GM18861 (cell line): ENCODE results near the gene PLEKHA5.
"Not testable (repeated sequence)": the region's sequence is repeated elsewhere in the genome, so short reads cannot be mapped to it uniquely, and the experiment has no call there.

ENCODE experiments used
- ATAC-seq: cut with Tn5 transposase; IDR thresholded peaks from one replicate; pipeline ENCODE4 v1.9.1; 2021; ENCODE audit not compliant: unreplicated experiment

Gene PLEKHA5

GRCh38 chr12:19129486-19130223, at the start of gene PLEKHA5:
Gene PLEKHA5, plus strand, starts transcription at chr12:19129733. Its CDS starts 67 bp downstream, at chr12:19129800.
- no peak for ATAC-seq

GRCh38 chr12:19080918-19081317, 48.6 kb upstream of the PLEKHA5 start:
- ATAC-seq = no peak

GRCh38 chr12:19082365-19082911, 47.1 kb upstream of the PLEKHA5 start:
- no peak for ATAC-seq

GRCh38 chr12:19084547-19084946, 45.0 kb upstream of the PLEKHA5 start:
- no peak for ATAC-seq

GRCh38 chr12:19085090-19085489, 44.4 kb upstream of the PLEKHA5 start:
- ATAC-seq = no peak

- no peak for ATAC-seq
These were observed 40.9 kb upstream of the PLEKHA5 start for GRCh38 chr12:19088606-19089005.

- not testable (repeated sequence) for ATAC-seq
These were observed 37.1 kb upstream of the PLEKHA5 start for GRCh38 chr12:19092482-19092881.

GRCh38 chr12:19093218-19093617, 36.3 kb upstream of the PLEKHA5 start:
- ATAC-seq = no peak

- no peak for ATAC-seq
These were observed 34.2 kb upstream of the PLEKHA5 start for GRCh38 chr12:19095331-19095730.

GRCh38 chr12:19095756-19096480, 33.6 kb upstream of the PLEKHA5 start:
- no peak for ATAC-seq

- ATAC-seq = no peak
These were observed 24.1 kb upstream of the PLEKHA5 start for GRCh38 chr12:19105463-19105862.

GRCh38 chr12:19107750-19108149, 21.8 kb upstream of the PLEKHA5 start:
- no peak for ATAC-seq

GRCh38 chr12:19110221-19110940, 19.2 kb upstream of the PLEKHA5 start:
- ATAC-seq = no peak

- no peak for ATAC-seq
These were observed 16.1 kb upstream of the PLEKHA5 start for GRCh38 chr12:19113464-19113863.

- ATAC-seq = no peak
These were observed 14.2 kb upstream of the PLEKHA5 start for GRCh38 chr12:19115285-19115684.

- ATAC-seq = no peak
These were observed 10.1 kb upstream of the PLEKHA5 start for GRCh38 chr12:19119440-19119839.

GRCh38 chr12:19120795-19121194, 8.7 kb upstream of the PLEKHA5 start:
- no peak for ATAC-seq

GRCh38 chr12:19121449-19122018, 8.0 kb upstream of the PLEKHA5 start:
- no peak for ATAC-seq

GRCh38 chr12:19125325-19125724, 4.2 kb upstream of the PLEKHA5 start:
- no peak for ATAC-seq

GRCh38 chr12:19127270-19127669, 2.3 kb upstream of the PLEKHA5 start:
- ATAC-seq = no peak

GRCh38 chr12:19128485-19128884, 1.0 kb upstream of the PLEKHA5 start:
- no peak for ATAC-seq
